Astrocyte (in vitro differentiated cells and primary cell): ENCODE data around the gene NPHP1. TPM values are rescaled to one million over a fixed set of nuclear protein-coding genes. Genes with fewer than 3 reads are reported as not detected.
A peak's percentile ranks its signal among the peaks of the same experiment; 100 is the strongest.

Experiments
- DNase-seq: peaks from one replicate; pipeline ENCODE4 v3.0.0-alpha.2; 2010; ENCODE audit warnings: low read depth
- FAIRE-seq: peaks from 2 replicates; lab custom pipeline; 2011; peaks lifted over from hg19 to GRCh38; lab: Jason Lieb, UNC
- H2AFZ ChIP-seq: 2 replicates; pipeline ENCODE4 v1.6.0; 2012; ENCODE audit warnings: low read depth, low read length, inconsistent platforms
- H3K27ac ChIP-seq: 2 replicates; pipeline ENCODE4 v1.5.1; 2011; ENCODE audit warnings: low read depth, low read length, inconsistent platforms
- H3K27me3 ChIP-seq: 2 replicates; pipeline ENCODE4 v1.6.0; 2011; ENCODE audit warnings: low read length, inconsistent platforms; ENCODE audit not compliant: insufficient read depth
- H3K36me3 ChIP-seq: 2 replicates; pipeline ENCODE4 v1.5.1; 2011; ENCODE audit warnings: low read length, inconsistent platforms; ENCODE audit not compliant: insufficient read depth
- H3K4me1 ChIP-seq: 2 replicates; pipeline ENCODE4 v1.5.1; 2011; ENCODE audit warnings: low read length, inconsistent platforms; ENCODE audit not compliant: insufficient read depth
- H3K4me2 ChIP-seq: 2 replicates; pipeline ENCODE4 v1.6.0; 2012; ENCODE audit warnings: low read length, inconsistent platforms
- H3K4me3 ChIP-seq: 2 replicates; pipeline ENCODE4 v1.5.1; 2011; ENCODE audit warnings: low read depth, mild to moderate bottlenecking, low read length, inconsistent platforms; ENCODE audit not compliant: insufficient read depth
- H3K79me2 ChIP-seq: 2 replicates; pipeline ENCODE4 v1.6.0; 2012; ENCODE audit warnings: mild to moderate bottlenecking, low read length, inconsistent platforms; ENCODE audit not compliant: insufficient read depth
- H3K9ac ChIP-seq: 2 replicates; pipeline ENCODE4 v1.6.0; 2012; ENCODE audit warnings: mild to moderate bottlenecking, low read length, inconsistent platforms
- H3K9me3 ChIP-seq: 2 replicates; pipeline ENCODE4 v1.5.1; 2012; ENCODE audit warnings: low read depth, mild to moderate bottlenecking, low read length, inconsistent platforms; ENCODE audit not compliant: insufficient read depth
- H4K20me1 ChIP-seq: 2 replicates; pipeline ENCODE4 v1.6.0; 2012; ENCODE audit warnings: low read length, inconsistent platforms; ENCODE audit not compliant: insufficient read depth
- H3K27ac Mint-ChIP-seq: one replicate; pipeline ENCODE4 v1.8.0; 2021; ENCODE audit warnings: mild to moderate bottlenecking, mixed read lengths; ENCODE audit not compliant: unreplicated experiment
- H3K27me3 Mint-ChIP-seq: one replicate; pipeline ENCODE4 v1.8.0; 2021; ENCODE audit warnings: low read depth, mixed read lengths; ENCODE audit not compliant: unreplicated experiment
- H3K36me3 Mint-ChIP-seq: one replicate; pipeline ENCODE4 v1.8.0; 2021; ENCODE audit warnings: low read depth, mixed read lengths; ENCODE audit not compliant: unreplicated experiment
- H3K4me1 Mint-ChIP-seq: one replicate; pipeline ENCODE4 v1.8.0; 2021; ENCODE audit warnings: low read depth, mixed read lengths; ENCODE audit not compliant: unreplicated experiment
- H3K4me3 Mint-ChIP-seq: one replicate; pipeline ENCODE4 v1.8.0; 2021; ENCODE audit warnings: mild to moderate bottlenecking, moderate library complexity, mixed read lengths; ENCODE audit not compliant: unreplicated experiment
- H3K9me3 Mint-ChIP-seq: one replicate; pipeline ENCODE4 v1.8.0; 2021; ENCODE audit warnings: mild to moderate bottlenecking, mixed read lengths; ENCODE audit not compliant: unreplicated experiment
- EZH2 ChIP-seq: IDR thresholded peaks from 2 replicates; pipeline ENCODE4 v1.6.1; 2012; ENCODE audit warnings: mild to moderate bottlenecking, low read length, inconsistent platforms; ENCODE audit not compliant: insufficient read depth
- total RNA-seq: library from RNA; stranded (reverse); gene quantifications from 2 replicates; pipeline ENCODE4 v1.2.1, GENCODE V29; 2021
- TF ChIP-seq, protein P1 (sequence below): IDR thresholded peaks from 2 replicates; pipeline ENCODE4 v1.5.1; 2011; ENCODE audit warnings: low read depth, mild to moderate bottlenecking, inconsistent platforms, low read length, moderate library complexity; ENCODE audit not compliant: insufficient read depth

NPHP1 gene
- total RNA-seq, 1 donor from 2014 or later: 3.3 TPM

DNA sequence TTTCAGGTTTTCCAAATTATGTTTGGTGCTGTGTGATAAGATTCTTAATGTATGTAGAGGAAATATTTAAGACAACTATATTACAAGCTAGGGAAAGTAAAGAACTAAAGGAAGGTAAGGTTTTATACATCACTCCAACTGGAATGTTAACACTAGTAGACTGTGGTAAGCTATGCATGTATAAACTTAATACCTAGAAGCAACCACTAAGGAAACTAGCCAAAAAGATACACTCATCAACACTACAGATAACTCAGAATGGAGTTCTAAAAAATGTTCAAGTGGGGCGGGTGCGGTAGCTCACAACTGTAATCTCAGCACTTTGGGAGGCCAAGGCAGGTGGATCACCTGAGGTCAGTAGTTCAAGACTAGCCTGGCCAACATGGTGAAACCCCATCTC, 51.4 kb downstream of the NPHP1 start:
- Histone ChIP-seq H4K20me1 (no peaks in the 10 kb centered on the region), H3K27ac (no peak overlapping the region), H3K9me3 (peaks cover 6% of the 10 kb centered on the region), H3K4me2 (no peak overlapping the region), H3K9ac (no peak overlapping the region), H3K27me3 (no peaks in the 10 kb centered on the region), H3K4me1 (peaks cover 15% of the 10 kb centered on the region), H3K4me3 (no peak overlapping the region), H2AFZ (no peak overlapping the region), H3K79me2 (no peaks in the 10 kb centered on the region), H3K36me3 (no peaks in the 10 kb centered on the region)
- H3K27ac Mint-ChIP-seq: no peak overlapping the region
- H3K27me3 Mint-ChIP-seq: no peaks in the 10 kb centered on the region
- FAIRE-seq: no peak
- TF ChIP-seq EZH2: no peak
- TF ChIP-seq, protein P1, sequence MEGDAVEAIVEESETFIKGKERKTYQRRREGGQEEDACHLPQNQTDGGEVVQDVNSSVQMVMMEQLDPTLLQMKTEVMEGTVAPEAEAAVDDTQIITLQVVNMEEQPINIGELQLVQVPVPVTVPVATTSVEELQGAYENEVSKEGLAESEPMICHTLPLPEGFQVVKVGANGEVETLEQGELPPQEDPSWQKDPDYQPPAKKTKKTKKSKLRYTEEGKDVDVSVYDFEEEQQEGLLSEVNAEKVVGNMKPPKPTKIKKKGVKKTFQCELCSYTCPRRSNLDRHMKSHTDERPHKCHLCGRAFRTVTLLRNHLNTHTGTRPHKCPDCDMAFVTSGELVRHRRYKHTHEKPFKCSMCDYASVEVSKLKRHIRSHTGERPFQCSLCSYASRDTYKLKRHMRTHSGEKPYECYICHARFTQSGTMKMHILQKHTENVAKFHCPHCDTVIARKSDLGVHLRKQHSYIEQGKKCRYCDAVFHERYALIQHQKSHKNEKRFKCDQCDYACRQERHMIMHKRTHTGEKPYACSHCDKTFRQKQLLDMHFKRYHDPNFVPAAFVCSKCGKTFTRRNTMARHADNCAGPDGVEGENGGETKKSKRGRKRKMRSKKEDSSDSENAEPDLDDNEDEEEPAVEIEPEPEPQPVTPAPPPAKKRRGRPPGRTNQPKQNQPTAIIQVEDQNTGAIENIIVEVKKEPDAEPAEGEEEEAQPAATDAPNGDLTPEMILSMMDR: no peak
- DNase-seq: peak; percentile 69
- no peak overlapping the region for H3K4me3 Mint-ChIP-seq
- H3K36me3 Mint-ChIP-seq: peaks cover 9% of the 10 kb centered on the region
- H3K9me3 Mint-ChIP-seq: peaks cover 14% of the 10 kb centered on the region
- peaks cover 10% of the 10 kb centered on the region for H3K4me1 Mint-ChIP-seq

DNA sequence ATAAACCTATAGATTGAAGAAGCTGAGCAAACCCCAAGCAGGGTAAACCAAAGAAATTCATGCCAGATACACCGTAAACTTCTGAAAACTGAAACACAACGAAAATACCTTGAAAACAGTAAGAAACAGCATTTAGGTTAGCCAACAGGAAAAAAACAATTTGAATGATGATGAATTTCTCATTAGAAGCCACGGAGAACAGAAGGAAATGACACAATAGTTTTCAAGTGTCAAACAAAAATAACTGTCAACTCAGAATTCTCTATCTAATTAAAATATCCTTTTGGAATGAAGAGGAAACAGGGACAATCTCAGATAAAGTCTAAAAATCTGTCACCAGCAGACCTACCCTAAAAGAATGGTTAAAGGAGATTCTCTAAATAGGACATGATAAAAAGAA, 51.9 kb downstream of the NPHP1 start:
- Mint-ChIP-seq H3K4me3 (no peak overlapping the region), H3K27me3 (no peaks in the 10 kb centered on the region), H3K4me1 (peaks cover 10% of the 10 kb centered on the region), H3K36me3 (peaks cover 9% of the 10 kb centered on the region), H3K9me3 (peaks cover 14% of the 10 kb centered on the region), H3K27ac (no peak overlapping the region)
- Histone ChIP-seq H2AFZ (no peak overlapping the region), H3K79me2 (no peaks in the 10 kb centered on the region), H3K4me2 (no peak overlapping the region), H3K4me1 (peaks cover 15% of the 10 kb centered on the region), H3K27ac (no peak overlapping the region), H3K9me3 (peaks cover 6% of the 10 kb centered on the region), H4K20me1 (no peaks in the 10 kb centered on the region), H3K27me3 (no peaks in the 10 kb centered on the region), H3K4me3 (no peak overlapping the region), H3K36me3 (no peaks in the 10 kb centered on the region), H3K9ac (no peak overlapping the region)
- TF ChIP-seq EZH2: no peak
- TF ChIP-seq, protein P1: no peak
- FAIRE-seq (peak; percentile 5), DNase-seq (no peak)

DNA sequence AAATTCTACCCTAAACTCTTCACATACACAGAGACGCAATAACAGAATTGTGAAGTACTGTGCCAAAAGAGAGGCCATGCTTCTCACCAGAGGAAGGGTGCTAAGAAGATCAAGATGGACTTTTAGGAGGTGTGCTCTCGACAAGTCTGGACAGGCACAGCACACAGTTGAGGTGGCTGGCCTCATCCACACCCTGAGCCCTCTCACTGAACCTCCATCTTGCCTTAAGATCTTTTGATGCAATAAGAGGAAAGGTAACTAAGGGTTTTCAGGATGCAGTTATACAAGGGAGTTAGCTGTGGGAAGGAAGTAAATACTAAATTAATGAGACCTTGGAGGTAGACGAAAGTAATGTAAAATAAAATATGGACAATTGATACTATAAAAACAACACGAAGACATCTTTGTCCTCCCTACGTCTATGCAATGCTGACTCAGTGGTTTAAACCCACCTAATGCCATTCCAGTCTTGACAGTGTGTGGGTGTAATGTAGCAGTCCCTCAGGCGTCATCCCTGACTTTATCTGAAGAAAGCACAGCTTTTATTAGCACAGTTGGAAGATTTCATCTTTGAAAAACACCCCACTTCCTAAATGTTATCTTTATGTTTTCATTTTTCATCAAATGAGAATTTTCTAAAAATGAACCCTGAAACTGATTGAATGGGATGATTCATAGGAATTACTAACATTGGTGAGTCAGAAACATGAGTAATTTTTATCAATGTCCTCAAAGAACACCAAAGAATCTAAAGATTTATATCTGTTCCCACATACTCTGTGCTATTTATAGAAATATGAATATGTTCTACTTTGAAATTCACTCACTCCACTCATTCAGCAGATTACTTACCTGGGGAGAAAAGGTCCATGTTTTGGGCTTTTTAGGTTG, 55.2 kb downstream of the NPHP1 start:
- Histone ChIP-seq H3K9me3 (peaks cover 2% of the 10 kb centered on the region), H3K27me3 (no peaks in the 10 kb centered on the region), H2AFZ (peak overlapping the region; percentile 58), H4K20me1 (no peaks in the 10 kb centered on the region), H3K36me3 (no peaks in the 10 kb centered on the region), H3K4me1 (peaks cover 15% of the 10 kb centered on the region), H3K9ac (peak overlapping the region; percentile 73), H3K4me2 (peak overlapping the region; percentile 79), H3K27ac (peak overlapping the region; percentile 93), H3K4me3 (no peak overlapping the region), H3K79me2 (no peaks in the 10 kb centered on the region)
- Mint-ChIP-seq H3K4me3 (peak overlapping the region; percentile 42), H3K9me3 (peaks cover 9% of the 10 kb centered on the region), H3K36me3 (peaks cover 5% of the 10 kb centered on the region), H3K27ac (peak overlapping the region; percentile 3), H3K27me3 (no peaks in the 10 kb centered on the region), H3K4me1 (peaks cover 10% of the 10 kb centered on the region)
- FAIRE-seq (peak; percentile 97), DNase-seq (peak; percentile 97)
- TF ChIP-seq, protein P1: no peak
- no peak for TF ChIP-seq EZH2
